ENCODE measurements around the gene EN1.

The EN1 gene

GRCh38 chr2:118817469-118817868 is 30.0 kb downstream of the EN1 start:
- WGBS, 2 experiments = 94 to 96% methylated on average over 3 of the region's 4 CpGs
- no peaks in the 10 kb centered on the region for H3K27me3 ChIP-seq (ENCODE audit: control insufficient read depth, insufficient read depth, low read length, poor library complexity, severe bottlenecking)

DNA sequence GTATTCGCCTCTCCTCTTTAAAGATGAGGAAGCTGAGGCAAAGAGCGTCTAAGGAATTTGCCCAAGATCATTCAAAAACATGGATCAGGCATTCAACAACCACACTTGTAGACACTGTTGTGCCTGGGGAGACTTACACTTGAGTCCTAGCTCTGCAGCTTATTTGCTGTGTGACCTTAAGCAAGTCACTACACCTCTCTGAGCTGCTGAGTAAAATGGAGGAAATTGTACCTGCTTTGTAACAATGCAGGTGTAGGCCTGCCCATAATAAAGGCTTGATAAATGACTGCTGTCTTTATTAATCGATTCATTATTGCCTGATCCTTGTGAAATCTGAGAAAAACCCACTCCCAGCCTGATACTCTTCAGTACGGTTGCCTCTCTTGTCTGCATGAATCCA is 30.8 kb downstream of the EN1 start:
- Histone ChIP-seq H3K4me1 (ENCODE audit: control insufficient read depth, insufficient read depth, low read length) (peaks cover 26% of the 10 kb centered on the region), H3K9me3 (ENCODE audit: control insufficient read depth, low read length) (no peaks in the 10 kb centered on the region), H3K36me3 (ENCODE audit: control insufficient read depth, insufficient read depth, low read length) (no peaks in the 10 kb centered on the region), H3K4me3 (ENCODE audit: insufficient read depth, low read depth, low read length) (no peak overlapping the region), H3K27ac (ENCODE audit: insufficient read depth, low read depth, low read length, poor library complexity, severe bottlenecking) (no peak overlapping the region), H3K27me3 (ENCODE audit: control insufficient read depth, insufficient read depth, low read length, poor library complexity, severe bottlenecking) (no peaks in the 10 kb centered on the region)
- 95 to 99% methylated on average over 4 of the region's 4 CpGs for whole genome bisulfite sequencing, 2 experiments

More at GRCh38 chr2:118817469-118817868, 30.0 kb downstream of the EN1 start:
- peaks cover 26% of the 10 kb centered on the region for H3K4me1 ChIP-seq (ENCODE audit: control insufficient read depth, insufficient read depth, low read length)
- H3K27ac ChIP-seq (ENCODE audit: insufficient read depth, low read depth, low read length, poor library complexity, severe bottlenecking) = no peak overlapping the region
- no peaks in the 10 kb centered on the region for H3K36me3 ChIP-seq (ENCODE audit: control insufficient read depth, insufficient read depth, low read length)
- no peak overlapping the region for H3K4me3 ChIP-seq (ENCODE audit: insufficient read depth, low read depth, low read length)
- no peaks in the 10 kb centered on the region for H3K9me3 ChIP-seq (ENCODE audit: control insufficient read depth, low read length)

DNA sequence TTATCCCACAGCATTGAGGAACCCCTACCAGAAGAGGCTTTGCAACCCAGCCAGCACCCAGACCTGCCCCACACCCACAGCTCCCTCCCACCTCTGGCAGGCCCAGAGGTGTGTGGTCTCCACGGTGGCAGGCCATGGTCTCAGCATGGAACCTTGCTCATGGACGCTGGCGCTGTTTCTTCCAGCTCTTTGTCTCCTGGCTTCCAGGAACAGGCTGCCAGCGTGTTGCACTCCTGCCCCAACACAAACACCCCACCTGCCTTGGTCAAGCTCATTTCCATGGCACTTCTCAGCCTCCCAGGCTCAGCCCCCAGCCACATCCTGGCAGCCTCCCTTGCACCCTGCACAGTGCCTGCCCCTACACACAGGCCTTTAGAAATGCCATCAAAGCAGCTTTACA is 31.7 kb downstream of the EN1 start:
- H3K4me1 ChIP-seq (ENCODE audit: control insufficient read depth, insufficient read depth, low read length) = peaks cover 26% of the 10 kb centered on the region
- no peaks in the 10 kb centered on the region for H3K36me3 ChIP-seq (ENCODE audit: control insufficient read depth, insufficient read depth, low read length)
- H3K9me3 ChIP-seq (ENCODE audit: control insufficient read depth, low read length) = no peaks in the 10 kb centered on the region
- H3K4me3 ChIP-seq (ENCODE audit: insufficient read depth, low read depth, low read length) = no peak overlapping the region
- WGBS, 2 experiments = 73 to 75% methylated on average over 4 of the region's 4 CpGs
- H3K27me3 ChIP-seq (ENCODE audit: control insufficient read depth, insufficient read depth, low read length, poor library complexity, severe bottlenecking) = no peaks in the 10 kb centered on the region
- no peak overlapping the region for H3K27ac ChIP-seq (ENCODE audit: insufficient read depth, low read depth, low read length, poor library complexity, severe bottlenecking)

DNA sequence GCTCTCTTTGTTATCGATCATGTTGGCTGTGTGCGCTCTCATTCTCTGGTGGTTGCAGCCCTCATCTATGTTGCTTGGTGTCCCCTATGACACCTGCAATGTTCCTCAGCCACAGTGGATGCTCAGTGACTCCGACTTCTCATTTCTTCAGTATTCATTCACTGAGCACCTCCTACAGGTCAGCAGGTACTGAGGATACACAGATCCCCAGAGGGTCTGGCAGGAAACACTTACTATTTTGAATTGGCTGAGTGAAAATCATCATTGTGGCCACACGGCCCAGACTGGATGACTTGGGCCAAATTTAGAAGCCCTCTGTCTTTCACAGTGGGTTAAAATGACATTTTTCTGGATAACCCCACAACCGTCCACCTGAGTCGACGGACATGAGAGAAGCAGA is 32.1 kb downstream of the EN1 start:
- Histone ChIP-seq H3K4me3 (ENCODE audit: insufficient read depth, low read depth, low read length) (no peak overlapping the region), H3K4me1 (ENCODE audit: control insufficient read depth, insufficient read depth, low read length) (peaks cover 26% of the 10 kb centered on the region), H3K9me3 (ENCODE audit: control insufficient read depth, low read length) (no peaks in the 10 kb centered on the region), H3K27me3 (ENCODE audit: control insufficient read depth, insufficient read depth, low read length, poor library complexity, severe bottlenecking) (no peaks in the 10 kb centered on the region), H3K27ac (ENCODE audit: insufficient read depth, low read depth, low read length, poor library complexity, severe bottlenecking) (no peak overlapping the region), H3K36me3 (ENCODE audit: control insufficient read depth, insufficient read depth, low read length) (no peaks in the 10 kb centered on the region)
- 90 to 93% methylated on average over 7 of the region's 7 CpGs for WGBS, 2 experiments

DNA sequence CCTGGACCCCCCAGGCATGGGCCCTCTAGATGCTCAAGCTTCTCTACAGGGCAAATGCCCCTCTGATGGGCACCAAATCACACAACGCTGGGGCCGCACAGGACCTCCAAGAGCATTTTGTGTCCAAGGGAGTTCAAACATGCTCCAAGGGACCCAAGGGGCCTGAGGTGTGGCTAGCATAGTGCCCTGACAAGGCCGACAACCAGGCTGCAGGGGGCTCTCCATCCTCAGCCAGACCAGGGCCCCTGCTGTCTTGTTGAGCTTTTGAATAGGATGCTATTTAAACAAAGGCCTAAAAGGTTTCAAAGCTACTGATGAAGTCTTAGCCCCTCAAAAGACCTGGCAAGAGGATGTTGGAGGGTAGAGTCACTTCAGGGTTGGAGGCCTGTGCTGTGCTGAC is 33.1 kb downstream of the EN1 start:
- Histone ChIP-seq H3K27me3 (ENCODE audit: control insufficient read depth, insufficient read depth, low read length, poor library complexity, severe bottlenecking) (no peaks in the 10 kb centered on the region), H3K4me3 (ENCODE audit: insufficient read depth, low read depth, low read length) (no peak overlapping the region), H3K36me3 (ENCODE audit: control insufficient read depth, insufficient read depth, low read length) (no peaks in the 10 kb centered on the region), H3K4me1 (ENCODE audit: control insufficient read depth, insufficient read depth, low read length) (peaks cover 26% of the 10 kb centered on the region), H3K27ac (ENCODE audit: insufficient read depth, low read depth, low read length, poor library complexity, severe bottlenecking) (no peak overlapping the region), H3K9me3 (ENCODE audit: control insufficient read depth, low read length) (no peaks in the 10 kb centered on the region)
- WGBS, 2 experiments = 59 to 61% methylated on average over 3 of the region's 3 CpGs

GRCh38 chr2:118813601-118814339 is 33.7 kb downstream of the EN1 start:
- peaks cover 26% of the 10 kb centered on the region for H3K4me1 ChIP-seq (ENCODE audit: control insufficient read depth, insufficient read depth, low read length)
- 76 to 77% methylated on average over 13 of the region's 13 CpGs for WGBS, 2 experiments
- no peak overlapping the region for H3K27ac ChIP-seq (ENCODE audit: insufficient read depth, low read depth, low read length, poor library complexity, severe bottlenecking)
- H3K4me3 ChIP-seq (ENCODE audit: insufficient read depth, low read depth, low read length) = no peak overlapping the region
- H3K27me3 ChIP-seq (ENCODE audit: control insufficient read depth, insufficient read depth, low read length, poor library complexity, severe bottlenecking) = no peaks in the 10 kb centered on the region
- H3K9me3 ChIP-seq (ENCODE audit: control insufficient read depth, low read length) = no peaks in the 10 kb centered on the region
- no peaks in the 10 kb centered on the region for H3K36me3 ChIP-seq (ENCODE audit: control insufficient read depth, insufficient read depth, low read length)

- Histone ChIP-seq H3K4me3 (ENCODE audit: insufficient read depth, low read depth, low read length) (no peak overlapping the region), H3K4me1 (ENCODE audit: control insufficient read depth, insufficient read depth, low read length) (peaks cover 29% of the 10 kb centered on the region), H3K27me3 (ENCODE audit: control insufficient read depth, insufficient read depth, low read length, poor library complexity, severe bottlenecking) (no peaks in the 10 kb centered on the region), H3K36me3 (ENCODE audit: control insufficient read depth, insufficient read depth, low read length) (no peaks in the 10 kb centered on the region), H3K27ac (ENCODE audit: insufficient read depth, low read depth, low read length, poor library complexity, severe bottlenecking) (no peak overlapping the region), H3K9me3 (ENCODE audit: control insufficient read depth, low read length) (no peaks in the 10 kb centered on the region)
- 68 to 69% methylated on average over 8 of the region's 8 CpGs for WGBS, 2 experiments
Measured at GRCh38 chr2:118813111-118813510, 34.3 kb downstream of the EN1 start.

DNA sequence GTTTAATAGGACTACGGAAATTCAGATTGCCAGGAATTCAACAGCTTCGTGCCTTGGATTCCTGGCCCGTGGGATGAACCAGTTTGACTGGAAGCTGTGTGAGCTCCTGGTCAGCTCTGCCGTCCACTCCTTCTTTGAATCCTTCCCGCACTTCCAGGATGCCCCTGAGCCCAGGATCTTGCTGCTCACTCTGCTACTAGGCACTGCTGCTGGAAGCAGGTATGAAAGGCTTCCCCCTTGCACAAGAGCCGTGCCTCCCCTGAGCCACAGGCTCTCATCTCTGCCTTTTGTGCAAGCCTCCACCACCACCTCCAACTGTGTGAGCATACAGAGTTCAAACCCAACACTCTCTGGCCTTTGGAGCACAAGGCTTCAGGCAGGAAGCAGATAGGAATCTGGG is 34.9 kb downstream of the EN1 start:
- Histone ChIP-seq H3K27ac (ENCODE audit: insufficient read depth, low read depth, low read length, poor library complexity, severe bottlenecking) (no peak overlapping the region), H3K36me3 (ENCODE audit: control insufficient read depth, insufficient read depth, low read length) (no peaks in the 10 kb centered on the region), H3K9me3 (ENCODE audit: control insufficient read depth, low read length) (no peaks in the 10 kb centered on the region), H3K27me3 (ENCODE audit: control insufficient read depth, insufficient read depth, low read length, poor library complexity, severe bottlenecking) (no peaks in the 10 kb centered on the region), H3K4me3 (ENCODE audit: insufficient read depth, low read depth, low read length) (no peak overlapping the region), H3K4me1 (ENCODE audit: control insufficient read depth, insufficient read depth, low read length) (peaks cover 34% of the 10 kb centered on the region)
- WGBS, 2 experiments = 48 to 49% methylated on average over 6 of the region's 6 CpGs

DNA sequence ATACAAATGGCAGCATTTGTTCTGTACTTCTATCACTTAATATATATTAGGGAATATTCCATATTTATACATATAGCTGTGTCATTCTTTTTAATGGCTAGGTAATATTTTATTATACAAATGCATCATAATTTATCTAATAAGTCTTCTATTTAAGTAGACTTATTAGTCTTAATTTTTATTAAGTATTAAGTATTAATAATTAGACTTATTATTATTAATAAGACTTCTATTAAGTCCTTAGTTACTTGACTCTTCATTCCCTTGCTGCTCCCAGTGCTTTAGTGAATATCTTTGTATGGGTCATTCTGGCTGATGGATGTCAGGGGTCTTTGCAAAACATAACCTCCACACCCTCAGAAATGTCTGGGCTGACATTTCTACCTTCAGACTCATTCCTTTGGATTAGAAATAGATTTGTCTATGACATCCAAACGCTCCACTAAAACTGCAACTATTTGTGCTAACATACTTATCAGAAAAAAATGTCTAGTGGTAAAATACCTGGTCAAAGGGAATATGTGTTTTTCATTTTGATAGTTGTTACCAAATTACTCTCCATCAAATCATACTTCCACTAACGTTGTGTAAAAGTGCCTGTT is 35.8 kb downstream of the EN1 start:
- Histone ChIP-seq H3K4me1 (ENCODE audit: control insufficient read depth, insufficient read depth, low read length) (peaks cover 44% of the 10 kb centered on the region), H3K9me3 (ENCODE audit: control insufficient read depth, low read length) (no peaks in the 10 kb centered on the region), H3K27ac (ENCODE audit: insufficient read depth, low read depth, low read length, poor library complexity, severe bottlenecking) (no peak overlapping the region), H3K27me3 (ENCODE audit: control insufficient read depth, insufficient read depth, low read length, poor library complexity, severe bottlenecking) (no peaks in the 10 kb centered on the region), H3K36me3 (ENCODE audit: control insufficient read depth, insufficient read depth, low read length) (no peaks in the 10 kb centered on the region), H3K4me3 (ENCODE audit: insufficient read depth, low read depth, low read length) (no peak overlapping the region)
- WGBS, 2 experiments = 92 to 100% methylated on average over 1 to 2 of the region's 2 CpGs

GRCh38 chr2:118810766-118811165 is 36.7 kb downstream of the EN1 start:
- Histone ChIP-seq H3K4me3 (ENCODE audit: insufficient read depth, low read depth, low read length) (no peak overlapping the region), H3K9me3 (ENCODE audit: control insufficient read depth, low read length) (no peaks in the 10 kb centered on the region), H3K36me3 (ENCODE audit: control insufficient read depth, insufficient read depth, low read length) (no peaks in the 10 kb centered on the region), H3K27ac (ENCODE audit: insufficient read depth, low read depth, low read length, poor library complexity, severe bottlenecking) (no peak overlapping the region), H3K27me3 (ENCODE audit: control insufficient read depth, insufficient read depth, low read length, poor library complexity, severe bottlenecking) (no peaks in the 10 kb centered on the region), H3K4me1 (ENCODE audit: control insufficient read depth, insufficient read depth, low read length) (peaks cover 49% of the 10 kb centered on the region)
- 90% methylated on average over 7 of the region's 7 CpGs for WGBS, 2 experiments
